GM12878 (cell line): ENCODE results near the gene SRPK2. TPM values are rescaled to one million over a fixed set of nuclear protein-coding genes. Genes with fewer than 3 reads are reported as not detected.

ENCODE experiments used
- ATAC-seq: fragments of 200-7000 bp; cut with Tn5 transposase; 3 replicates; pipeline ENCODE4 v1.9.1; 2020; ENCODE audit warnings: mild to moderate bottlenecking, moderate library complexity
- BruUV-seq: library from RNA; stranded (reverse); fragments of 400-500 nt; replicated peaks from 2 replicates; lab custom pipeline; 2021; lab: Mats Ljungman, UMichigan
- CTCF ChIA-PET: fragments of 300-600 bp; sonication (Branson Sonifier 250); formaldehyde crosslinking; extraction: SDS; loops from one replicate; lab custom pipeline; 2021; ENCODE audit warnings: inconsistent platforms; lab: Yijun Ruan, JAX
- POLR2A ChIA-PET: fragments of 350-600 bp; formaldehyde crosslinking; extraction: SDS; loops from one replicate; lab custom pipeline; 2021; ENCODE audit warnings: inconsistent platforms; lab: Charles Lee
- RAD21 ChIA-PET: fragments of 300-600 bp; sonication (Branson Sonifier 250); formaldehyde crosslinking; loops from one replicate; lab custom pipeline; 2023; ENCODE audit warnings: antibody characterized with exemption; ENCODE audit not compliant: unreplicated experiment; lab: Charles Lee
- SMC1A ChIA-PET: fragments of 300-600 bp; sonication (Branson Sonifier 250); formaldehyde crosslinking; loops from one replicate; lab custom pipeline; 2023; ENCODE audit not compliant: unreplicated experiment, uncharacterized antibody; lab: Charles Lee
- DNase-seq: peaks from one replicate; pipeline ENCODE4 v3.0.0-alpha.2; 2011; ENCODE audit warnings: low read depth, low spot score
- FAIRE-seq: peaks from 3 replicates; lab custom pipeline; 2011; peaks lifted over from hg19 to GRCh38; lab: Jason Lieb, UNC
- H2AFZ ChIP-seq: 2 replicates; pipeline ENCODE4 v1.6.0; 2011; ENCODE audit warnings: low read depth, low read length, control low read depth; ENCODE audit not compliant: control insufficient read depth
- H3K27ac ChIP-seq: 2 replicates; pipeline ENCODE4 v1.5.1; 2011; ENCODE audit warnings: control low read depth; ENCODE audit not compliant: control insufficient read depth, insufficient read depth
- H3K27me3 ChIP-seq, 2 experiments: replicated peaks in 1 of 2; 2 replicates each; pipeline versions ENCODE4 v1.6.0 to v1.6.1; 2011; ENCODE audit warnings: low read length in 1 of 2; ENCODE audit not compliant: control insufficient read depth in 2 of 2, insufficient read depth in 2 of 2
- H3K36me3 ChIP-seq, 2 experiments: 2 replicates each; pipeline ENCODE4 v1.5.1; 2011; ENCODE audit warnings: low read length in 1 of 2; ENCODE audit not compliant: control insufficient read depth in 2 of 2, insufficient read depth in 2 of 2
- H3K4me1 ChIP-seq: 2 replicates; pipeline ENCODE4 v1.6.1; 2011; ENCODE audit warnings: mild to moderate bottlenecking, low read length, moderate library complexity, mixed read lengths; ENCODE audit not compliant: control insufficient read depth, insufficient read depth
- H3K4me2 ChIP-seq: 2 replicates; pipeline ENCODE4 v1.6.0; 2011; ENCODE audit warnings: control low read depth; ENCODE audit not compliant: control insufficient read depth, insufficient read depth
- H3K4me3 ChIP-seq: fragments of 200-600 bp; sonication (generic); 2 replicates; pipeline ENCODE4 v1.5.1; 2016
- H3K79me2 ChIP-seq: 2 replicates; pipeline ENCODE4 v1.6.0; 2011; ENCODE audit warnings: low read length; ENCODE audit not compliant: control insufficient read depth, insufficient read depth
- H3K9ac ChIP-seq: 2 replicates; pipeline ENCODE4 v1.8.0; 2011; ENCODE audit warnings: low read length, control low read depth, mixed read lengths; ENCODE audit not compliant: control insufficient read depth, insufficient read depth
- H3K9me3 ChIP-seq: replicated peaks from 3 replicates; pipeline ENCODE4 v1.5.1; 2011; ENCODE audit warnings: mild to moderate bottlenecking, low read length; ENCODE audit not compliant: control insufficient read depth, insufficient read depth
- H4K20me1 ChIP-seq: 2 replicates; pipeline ENCODE4 v1.6.0; 2011; ENCODE audit not compliant: control insufficient read depth, insufficient read depth
- BRCA1 ChIP-seq: IDR thresholded peaks from 2 replicates; pipeline ENCODE4 v1.6.1; 2011; ENCODE audit warnings: low read depth, low read length, improper control_type of control experiment
- CHD1 ChIP-seq: IDR thresholded peaks from 2 replicates; pipeline ENCODE4 v1.6.1; 2012; ENCODE audit warnings: low read depth, low read length, improper control_type of control experiment
- CTCF ChIP-seq, 3 experiments: IDR thresholded peaks in 2 of 3; conservative IDR thresholded peaks in 1 of 3; 2 replicates each; pipeline ENCODE4 v1.5.1; 2011; ENCODE audit warnings: low read depth in 3 of 3, low read length in 3 of 3, mild to moderate bottlenecking in 3 of 3, control low read depth in 2 of 3, moderate library complexity in 2 of 3, inconsistent platforms in 1 of 3, mixed read lengths in 1 of 3; ENCODE audit not compliant: control insufficient read depth in 2 of 3, insufficient read depth in 1 of 3; ENCODE audit errors: extremely low read depth in 1 of 3
- GATAD2B ChIP-seq: fragments of 450-650 bp; conservative IDR thresholded peaks from 2 replicates; pipeline ENCODE4 v1.6.1; 2017; ENCODE audit warnings: low read depth, mild to moderate bottlenecking, moderate library complexity
- SIX5 ChIP-seq: IDR thresholded peaks from 2 replicates; pipeline ENCODE4 v1.6.1; 2011; ENCODE audit warnings: mild to moderate bottlenecking, low read depth, low read length, moderate library complexity; ENCODE audit not compliant: severe bottlenecking
- STAT3 ChIP-seq: IDR thresholded peaks from 2 replicates; pipeline ENCODE4 v1.6.1; 2011; ENCODE audit warnings: low read depth, low read length, improper control_type of control experiment
- TCF12 ChIP-seq: IDR thresholded peaks from 2 replicates; pipeline ENCODE4 v1.6.1; 2011; ENCODE audit warnings: low read depth, mild to moderate bottlenecking, low read length
- WGBS: methylation state at CpG from one replicate; pipeline ENCODE4 v1.1.6; 2016; ENCODE audit warnings: low lambda C conversion rate; ENCODE audit not compliant: insufficient replicate concordance, insufficient coverage; ENCODE audit errors: missing lambda C conversion rate; 5-methylcytosine and 5-hydroxymethylcytosine counted together
- in situ Hi-C: fragments of 300-500 bp; cut with MboI; formaldehyde crosslinking; loops from 9 replicates; pipeline ENCODE4 v1.14.3; 2018; ENCODE audit warnings: mixed read lengths
- intact Hi-C: fragments of 100-400 bp; cut with micrococcal nuclease; formaldehyde crosslinking; loops from one replicate; pipeline ENCODE4 v1.14.2; 2022; ENCODE audit not compliant: unreplicated experiment
- polyA plus RNA-seq, 11 experiments: library from polyadenylated mRNA; depleted of rRNA in 4 of 11; unstranded in 6 of 11; stranded (reverse) in 5 of 11; fragments of >200 nt; fragmentation: Nextera tagmentation in 4 of 11; fragmentation: Illumina TruSeq in 1 of 11; extraction: Ambion mirVana in 4 of 11; extraction: Trizol in 1 of 11; gene quantifications; 1 replicate in 1 of 11; 2 replicates in 10 of 11; pipeline versions ENCODE4 v1.2.1 to v1.2.3, GENCODE V29; 2011 to 2016; ENCODE audit warnings: inconsistent platforms in 2 of 11, missing spikeins in 2 of 11, low read depth in 1 of 11
- total RNA-seq, 4 experiments: library from RNA; depleted of rRNA in 3 of 4; stranded (reverse); fragments of >200 nt in 3 of 4; fragmentation: Illumina TruSeq in 1 of 4; extraction: Trizol in 1 of 4; gene quantifications; 2 replicates each; pipeline versions ENCODE4 v1.2.1 to v1.2.3, GENCODE V29; 2013 to 2021
- TF ChIP-seq, protein P1 (sequence below): fragments of 450-650 bp; formaldehyde crosslinking; IDR thresholded peaks from 2 replicates; pipeline ENCODE4 v1.4.0; 2022; ENCODE audit warnings: mild to moderate bottlenecking, moderate library complexity
- TF ChIP-seq, protein P2 (sequence below): IDR thresholded peaks from 2 replicates; pipeline ENCODE4 v1.6.1; 2012; ENCODE audit warnings: improper control_type of control experiment, low read depth, low read length; ENCODE audit not compliant: insufficient replicate concordance

SRPK2 gene
- total and polyA plus RNA-seq, 10 of the 15 experiments (the other 5 are each of a cell fraction or from before 2014, with no cell fraction given) = 13.2 to 32.8 (median 24.5) TPM

DNA sequence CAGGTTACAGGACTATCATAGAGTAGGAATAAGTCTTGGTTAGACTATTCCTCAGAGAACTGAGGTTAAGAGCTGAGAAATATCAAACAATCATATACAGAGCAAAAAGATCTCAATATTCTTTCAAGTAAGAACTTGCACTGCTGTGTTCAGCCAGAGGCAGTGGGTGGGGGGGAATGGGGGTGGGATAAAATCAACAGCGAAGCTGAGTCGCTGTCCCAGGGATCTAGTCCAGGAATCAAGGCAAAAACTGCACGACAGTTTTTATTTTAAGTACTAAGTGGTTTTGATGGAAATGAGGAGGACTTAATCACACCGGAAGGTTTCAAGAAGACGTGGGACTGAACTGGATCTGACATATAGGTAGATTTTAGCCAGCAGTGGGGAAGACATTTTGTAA is 159.1 kb downstream of the SRPK2 start (continued):
- TF ChIP-seq, protein P1, sequence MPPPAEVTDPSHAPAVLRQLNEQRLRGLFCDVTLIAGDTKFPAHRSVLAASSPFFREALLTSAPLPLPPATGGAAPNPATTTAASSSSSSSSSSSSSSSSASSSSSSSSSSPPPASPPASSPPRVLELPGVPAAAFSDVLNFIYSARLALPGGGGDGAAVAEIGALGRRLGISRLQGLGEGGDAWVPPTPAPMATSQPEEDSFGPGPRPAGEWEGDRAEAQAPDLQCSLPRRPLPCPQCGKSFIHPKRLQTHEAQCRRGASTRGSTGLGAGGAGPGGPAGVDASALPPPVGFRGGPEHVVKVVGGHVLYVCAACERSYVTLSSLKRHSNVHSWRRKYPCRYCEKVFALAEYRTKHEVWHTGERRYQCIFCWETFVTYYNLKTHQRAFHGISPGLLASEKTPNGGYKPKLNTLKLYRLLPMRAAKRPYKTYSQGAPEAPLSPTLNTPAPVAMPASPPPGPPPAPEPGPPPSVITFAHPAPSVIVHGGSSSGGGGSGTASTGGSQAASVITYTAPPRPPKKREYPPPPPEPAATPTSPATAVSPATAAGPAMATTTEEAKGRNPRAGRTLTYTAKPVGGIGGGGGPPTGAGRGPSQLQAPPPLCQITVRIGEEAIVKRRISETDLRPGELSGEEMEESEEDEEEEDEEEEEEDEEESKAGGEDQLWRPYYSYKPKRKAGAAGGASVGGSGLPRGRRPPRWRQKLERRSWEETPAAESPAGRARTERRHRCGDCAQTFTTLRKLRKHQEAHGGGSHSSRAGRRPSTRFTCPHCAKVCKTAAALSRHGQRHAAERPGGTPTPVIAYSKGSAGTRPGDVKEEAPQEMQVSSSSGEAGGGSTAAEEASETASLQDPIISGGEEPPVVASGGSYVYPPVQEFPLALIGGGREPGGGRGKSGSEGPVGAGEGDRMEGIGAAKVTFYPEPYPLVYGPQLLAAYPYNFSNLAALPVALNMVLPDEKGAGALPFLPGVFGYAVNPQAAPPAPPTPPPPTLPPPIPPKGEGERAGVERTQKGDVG (CRISPR knock-in tag) = no peak
- TF ChIP-seq, protein P2, sequence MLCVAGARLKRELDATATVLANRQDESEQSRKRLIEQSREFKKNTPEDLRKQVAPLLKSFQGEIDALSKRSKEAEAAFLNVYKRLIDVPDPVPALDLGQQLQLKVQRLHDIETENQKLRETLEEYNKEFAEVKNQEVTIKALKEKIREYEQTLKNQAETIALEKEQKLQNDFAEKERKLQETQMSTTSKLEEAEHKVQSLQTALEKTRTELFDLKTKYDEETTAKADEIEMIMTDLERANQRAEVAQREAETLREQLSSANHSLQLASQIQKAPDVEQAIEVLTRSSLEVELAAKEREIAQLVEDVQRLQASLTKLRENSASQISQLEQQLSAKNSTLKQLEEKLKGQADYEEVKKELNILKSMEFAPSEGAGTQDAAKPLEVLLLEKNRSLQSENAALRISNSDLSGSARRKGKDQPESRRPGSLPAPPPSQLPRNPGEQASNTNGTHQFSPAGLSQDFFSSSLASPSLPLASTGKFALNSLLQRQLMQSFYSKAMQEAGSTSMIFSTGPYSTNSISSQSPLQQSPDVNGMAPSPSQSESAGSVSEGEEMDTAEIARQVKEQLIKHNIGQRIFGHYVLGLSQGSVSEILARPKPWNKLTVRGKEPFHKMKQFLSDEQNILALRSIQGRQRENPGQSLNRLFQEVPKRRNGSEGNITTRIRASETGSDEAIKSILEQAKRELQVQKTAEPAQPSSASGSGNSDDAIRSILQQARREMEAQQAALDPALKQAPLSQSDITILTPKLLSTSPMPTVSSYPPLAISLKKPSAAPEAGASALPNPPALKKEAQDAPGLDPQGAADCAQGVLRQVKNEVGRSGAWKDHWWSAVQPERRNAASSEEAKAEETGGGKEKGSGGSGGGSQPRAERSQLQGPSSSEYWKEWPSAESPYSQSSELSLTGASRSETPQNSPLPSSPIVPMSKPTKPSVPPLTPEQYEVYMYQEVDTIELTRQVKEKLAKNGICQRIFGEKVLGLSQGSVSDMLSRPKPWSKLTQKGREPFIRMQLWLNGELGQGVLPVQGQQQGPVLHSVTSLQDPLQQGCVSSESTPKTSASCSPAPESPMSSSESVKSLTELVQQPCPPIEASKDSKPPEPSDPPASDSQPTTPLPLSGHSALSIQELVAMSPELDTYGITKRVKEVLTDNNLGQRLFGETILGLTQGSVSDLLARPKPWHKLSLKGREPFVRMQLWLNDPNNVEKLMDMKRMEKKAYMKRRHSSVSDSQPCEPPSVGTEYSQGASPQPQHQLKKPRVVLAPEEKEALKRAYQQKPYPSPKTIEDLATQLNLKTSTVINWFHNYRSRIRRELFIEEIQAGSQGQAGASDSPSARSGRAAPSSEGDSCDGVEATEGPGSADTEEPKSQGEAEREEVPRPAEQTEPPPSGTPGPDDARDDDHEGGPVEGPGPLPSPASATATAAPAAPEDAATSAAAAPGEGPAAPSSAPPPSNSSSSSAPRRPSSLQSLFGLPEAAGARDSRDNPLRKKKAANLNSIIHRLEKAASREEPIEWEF = no peak

GRCh38 chr7:105228555-105228954 is 160.2 kb downstream of the SRPK2 start:
- no peak for ATAC-seq
- Histone ChIP-seq H3K79me2 (peaks cover 2% of the 10 kb centered on the region), H3K4me3 (no peak overlapping the region), H3K27ac (no peak overlapping the region), H3K4me2 (no peak overlapping the region), H3K9me3 (no peaks in the 10 kb centered on the region; the same call in 2 of the 3 replicates), H4K20me1 (no peaks in the 10 kb centered on the region), H3K27me3 (no peaks in the 10 kb centered on the region), H2AFZ (no peak overlapping the region), H3K4me1 (peaks cover 5% of the 10 kb centered on the region), H3K9ac (no peak overlapping the region), H3K36me3 (peaks cover 0 to 3% of the 10 kb centered on the region in 2 experiments; a peak in 2 of 4 replicates)
- intact Hi-C loops = no loop called here
- no TSS peak for BruUV-seq
- FAIRE-seq = no peak
- WGBS = 97% methylated on average over 20 of the region's 20 CpGs
- SMC1A ChIA-PET = interaction anchor here (0.7 to 1.2 kb wide), 2 partner anchors 14 kb away, joined by 3 to 4 read pairs; no protein-coding TSS in a partner anchor
- in situ Hi-C loops = no loop called here
- no peak for TF ChIP-seq BRCA1
- no peak for TF ChIP-seq CTCF (IDR thresholded peaks at IDR 0.05 in 2 of 3, conservative IDR thresholded peaks at IDR 0.05 in 1 of 3; ENCODE audit: control insufficient read depth in 2 of 3, extremely low read depth in 1 of 3, insufficient read depth in 1 of 3, low read depth in 3 of 3, low read length in 3 of 3)
- no peak for TF ChIP-seq TCF12
- no peak for TF ChIP-seq GATAD2B
- no peak for TF ChIP-seq STAT3
- TF ChIP-seq CHD1 = no peak
- no peak for TF ChIP-seq SIX5
- POLR2A ChIA-PET = interaction anchor here (0.9 kb wide), 1 partner anchor 15 kb away, joined by 3 read pairs; no protein-coding TSS in a partner anchor
- no peak for DNase-seq
- RAD21 ChIA-PET = no interaction called here
- CTCF ChIA-PET = no interaction called here
